ENCODE results near the gene EXT2.

EXT2 gene

DNA sequence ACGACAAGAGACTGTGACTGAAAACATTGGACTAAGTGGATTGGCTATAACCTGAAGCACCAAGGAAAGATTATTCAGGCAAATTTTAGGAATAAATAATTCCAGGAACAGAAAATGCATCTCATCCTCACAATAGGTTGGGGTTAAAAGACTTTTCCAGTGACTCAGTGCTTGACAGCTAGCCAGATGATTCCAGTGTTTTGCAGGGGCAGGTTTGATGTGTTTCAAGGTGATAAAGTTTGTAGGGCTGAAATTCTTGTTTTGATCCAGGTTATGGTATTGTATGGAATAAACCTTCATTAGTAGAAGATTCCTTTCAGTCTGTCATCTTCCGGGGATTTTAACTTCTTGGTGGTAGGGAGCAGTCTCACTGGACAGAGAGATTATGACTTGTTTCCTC lies 2.3 kb downstream of the EXT2 start:
- H3K36me3 ChIP-seq (ENCODE audit: control insufficient read depth, insufficient read depth, low read length): no peaks in the 10 kb centered on the region
- H3K4me3 ChIP-seq (ENCODE audit: low read depth, low read length): no peak overlapping the region
- no peak overlapping the region for H3K27ac ChIP-seq
- no peak overlapping the region for H2AFZ ChIP-seq
- H3K27me3 ChIP-seq (ENCODE audit: control insufficient read depth, insufficient read depth, low read length): no peaks in the 10 kb centered on the region
- H3K4me2 ChIP-seq (ENCODE audit: low read length): no peak overlapping the region
- peaks cover 9% of the 10 kb centered on the region for H3K79me2 ChIP-seq
- no peaks in the 10 kb centered on the region for H3K4me1 ChIP-seq
- TF ChIP-seq, protein P1, sequence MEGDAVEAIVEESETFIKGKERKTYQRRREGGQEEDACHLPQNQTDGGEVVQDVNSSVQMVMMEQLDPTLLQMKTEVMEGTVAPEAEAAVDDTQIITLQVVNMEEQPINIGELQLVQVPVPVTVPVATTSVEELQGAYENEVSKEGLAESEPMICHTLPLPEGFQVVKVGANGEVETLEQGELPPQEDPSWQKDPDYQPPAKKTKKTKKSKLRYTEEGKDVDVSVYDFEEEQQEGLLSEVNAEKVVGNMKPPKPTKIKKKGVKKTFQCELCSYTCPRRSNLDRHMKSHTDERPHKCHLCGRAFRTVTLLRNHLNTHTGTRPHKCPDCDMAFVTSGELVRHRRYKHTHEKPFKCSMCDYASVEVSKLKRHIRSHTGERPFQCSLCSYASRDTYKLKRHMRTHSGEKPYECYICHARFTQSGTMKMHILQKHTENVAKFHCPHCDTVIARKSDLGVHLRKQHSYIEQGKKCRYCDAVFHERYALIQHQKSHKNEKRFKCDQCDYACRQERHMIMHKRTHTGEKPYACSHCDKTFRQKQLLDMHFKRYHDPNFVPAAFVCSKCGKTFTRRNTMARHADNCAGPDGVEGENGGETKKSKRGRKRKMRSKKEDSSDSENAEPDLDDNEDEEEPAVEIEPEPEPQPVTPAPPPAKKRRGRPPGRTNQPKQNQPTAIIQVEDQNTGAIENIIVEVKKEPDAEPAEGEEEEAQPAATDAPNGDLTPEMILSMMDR (IDR thresholded peaks at IDR 0.05): no peak
- no peaks in the 10 kb centered on the region for H3K9me3 ChIP-seq (ENCODE audit: control insufficient read depth, low read length)
- H3K9ac ChIP-seq: no peak overlapping the region

DNA sequence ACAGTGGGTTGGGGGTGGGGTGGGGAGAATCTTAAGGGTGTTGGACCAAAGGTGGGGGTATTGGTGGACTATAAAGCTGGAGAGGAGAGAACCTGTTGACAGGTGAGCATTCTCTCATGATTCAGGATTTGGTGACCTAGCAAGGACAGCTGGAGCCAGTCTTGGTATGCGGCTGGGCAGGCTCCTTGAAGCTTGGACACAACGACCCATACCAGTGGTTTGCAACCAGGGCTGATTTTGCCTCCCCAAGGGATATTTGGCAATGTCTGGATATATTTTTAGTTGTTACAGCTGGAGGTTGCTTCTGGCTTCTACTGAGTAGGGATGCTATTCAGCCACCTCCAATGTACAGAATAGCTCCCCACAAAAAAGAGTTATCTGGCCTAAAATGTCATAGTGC lies 5.6 kb downstream of the EXT2 start:
- H3K4me3 ChIP-seq (ENCODE audit: low read depth, low read length): no peak overlapping the region
- no peaks in the 10 kb centered on the region for H3K27me3 ChIP-seq (ENCODE audit: control insufficient read depth, insufficient read depth, low read length)
- TF ChIP-seq, protein P1 (IDR thresholded peaks at IDR 0.05): no peak
- H3K4me1 ChIP-seq: no peaks in the 10 kb centered on the region
- H3K4me2 ChIP-seq (ENCODE audit: low read length): no peak overlapping the region
- no peak overlapping the region for H3K9ac ChIP-seq
- no peak overlapping the region for H3K27ac ChIP-seq
- peaks cover 8% of the 10 kb centered on the region for H3K79me2 ChIP-seq
- H2AFZ ChIP-seq: no peak overlapping the region
- no peaks in the 10 kb centered on the region for H3K9me3 ChIP-seq (ENCODE audit: control insufficient read depth, low read length)
- H3K36me3 ChIP-seq (ENCODE audit: control insufficient read depth, insufficient read depth, low read length): no peaks in the 10 kb centered on the region

DNA sequence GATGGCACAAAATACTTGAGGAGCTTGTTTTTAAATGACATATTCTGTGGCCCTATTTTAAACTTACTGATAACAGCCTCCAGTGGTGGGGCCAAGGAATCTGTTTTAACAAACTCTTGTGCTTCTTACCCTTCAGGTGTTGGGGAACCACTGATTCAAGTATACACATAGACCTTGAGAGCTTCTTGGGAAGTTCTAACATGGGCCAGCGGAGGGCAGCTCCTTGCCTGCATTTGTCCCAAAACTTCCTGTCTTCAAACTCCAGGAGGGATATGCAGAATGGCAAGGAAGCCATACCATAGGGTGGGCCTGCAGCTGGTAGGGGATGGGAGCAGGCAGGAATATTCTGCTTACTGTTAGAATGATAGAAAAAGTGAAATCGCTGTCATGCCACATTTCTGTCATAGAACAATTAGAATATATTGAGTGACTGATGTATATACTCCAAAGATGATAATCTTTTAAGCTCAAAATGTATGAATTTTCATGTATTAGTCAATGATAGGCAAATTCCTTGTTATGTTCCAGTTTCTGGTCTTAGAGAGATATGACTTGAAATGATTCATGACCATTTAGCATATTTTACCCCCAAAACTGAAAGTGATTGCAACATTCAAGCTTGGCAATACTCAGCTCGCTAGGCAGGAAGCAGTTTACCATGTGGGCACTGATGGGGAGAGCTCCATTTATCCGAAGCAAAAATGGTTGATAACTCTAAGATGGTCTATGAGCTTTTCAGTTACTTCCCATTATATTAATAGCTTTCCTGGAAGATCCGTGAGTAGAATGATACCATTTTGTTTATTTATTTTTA lies 9.2 kb downstream of the EXT2 start:
- H3K4me1 ChIP-seq: no peaks in the 10 kb centered on the region
- no peak overlapping the region for H3K4me3 ChIP-seq (ENCODE audit: low read depth, low read length)
- H3K4me2 ChIP-seq (ENCODE audit: low read length): no peak overlapping the region
- H3K9me3 ChIP-seq (ENCODE audit: control insufficient read depth, low read length): no peaks in the 10 kb centered on the region
- no peak overlapping the region for H3K9ac ChIP-seq
- H3K27me3 ChIP-seq (ENCODE audit: control insufficient read depth, insufficient read depth, low read length): no peaks in the 10 kb centered on the region
- H3K79me2 ChIP-seq: peaks cover 3% of the 10 kb centered on the region
- H3K36me3 ChIP-seq (ENCODE audit: control insufficient read depth, insufficient read depth, low read length): no peaks in the 10 kb centered on the region
- no peak overlapping the region for H2AFZ ChIP-seq
- TF ChIP-seq, protein P1 (IDR thresholded peaks at IDR 0.05): no peak
- no peak overlapping the region for H3K27ac ChIP-seq

DNA sequence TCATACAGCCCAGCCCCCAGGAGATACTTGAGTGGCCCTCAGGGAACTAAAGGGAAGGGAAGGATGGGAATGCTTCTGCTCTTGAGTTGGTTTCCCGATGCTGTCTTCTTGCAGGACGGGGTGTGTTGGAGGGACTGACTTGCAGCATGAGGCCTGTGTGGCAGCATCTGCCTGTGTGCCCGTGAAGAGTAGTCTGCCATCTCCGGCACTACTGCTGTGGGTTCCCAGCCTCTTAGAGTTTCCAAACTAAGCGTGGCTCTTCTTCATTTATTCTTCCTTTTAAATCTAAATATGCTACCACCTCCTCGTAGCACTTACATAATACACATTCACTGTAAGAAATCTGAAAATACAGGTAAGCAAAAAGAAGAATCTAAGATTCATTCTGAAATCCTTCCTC lies 12.8 kb downstream of the EXT2 start:
- Histone ChIP-seq H3K4me1 (no peaks in the 10 kb centered on the region), H3K36me3 (ENCODE audit: control insufficient read depth, insufficient read depth, low read length) (no peaks in the 10 kb centered on the region), H3K4me2 (ENCODE audit: low read length) (no peak overlapping the region), H3K9ac (no peak overlapping the region), H3K4me3 (ENCODE audit: low read depth, low read length) (no peak overlapping the region), H3K27ac (no peak overlapping the region), H3K79me2 (no peaks in the 10 kb centered on the region), H2AFZ (no peak overlapping the region), H3K9me3 (ENCODE audit: control insufficient read depth, low read length) (no peaks in the 10 kb centered on the region), H3K27me3 (ENCODE audit: control insufficient read depth, insufficient read depth, low read length) (no peaks in the 10 kb centered on the region)
- TF ChIP-seq, protein P1 (IDR thresholded peaks at IDR 0.05): no peak

DNA sequence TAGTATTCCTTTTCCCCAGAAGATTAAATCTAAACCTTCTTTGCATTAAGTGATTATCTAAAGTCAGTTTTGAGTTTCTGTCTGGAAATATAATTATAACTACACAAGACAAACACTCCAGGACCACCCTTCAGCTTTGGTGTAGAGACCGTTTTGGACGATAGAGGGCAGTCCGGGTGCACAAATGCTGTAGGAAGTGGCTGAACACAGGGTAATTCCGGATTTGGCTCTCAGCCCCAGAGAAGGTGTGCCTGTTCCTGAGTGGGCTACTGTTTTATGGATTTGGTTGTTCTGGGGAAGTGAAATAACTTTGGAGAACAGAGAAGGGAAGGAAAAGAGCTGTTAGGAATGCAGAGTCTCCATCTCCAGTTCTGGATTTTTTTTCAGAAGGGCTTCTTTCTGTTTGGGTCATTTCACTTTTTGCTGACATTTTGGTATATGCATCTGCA lies 14.8 kb downstream of the EXT2 start:
- H3K4me3 ChIP-seq (ENCODE audit: low read depth, low read length): no peak overlapping the region
- H3K9me3 ChIP-seq (ENCODE audit: control insufficient read depth, low read length): no peaks in the 10 kb centered on the region
- TF ChIP-seq, protein P1 (IDR thresholded peaks at IDR 0.05): peak; percentile 39
- no peak overlapping the region for H3K27ac ChIP-seq
- H3K27me3 ChIP-seq (ENCODE audit: control insufficient read depth, insufficient read depth, low read length): no peaks in the 10 kb centered on the region
- H3K9ac ChIP-seq: no peak overlapping the region
- no peak overlapping the region for H3K4me2 ChIP-seq (ENCODE audit: low read length)
- no peaks in the 10 kb centered on the region for H3K79me2 ChIP-seq
- H3K4me1 ChIP-seq: no peaks in the 10 kb centered on the region
- H2AFZ ChIP-seq: no peak overlapping the region
- H3K36me3 ChIP-seq (ENCODE audit: control insufficient read depth, insufficient read depth, low read length): no peaks in the 10 kb centered on the region
